Keratinocyte (primary cell): Measurements from ENCODE around the gene CD74. TPM values are rescaled to one million over a fixed set of nuclear protein-coding genes. Genes with fewer than 3 reads are reported as not detected.

Source experiments
- DNase-seq: peaks from one replicate; pipeline ENCODE4 v3.0.0-alpha.2; 2011; ENCODE audit warnings: low read depth, missing footprints, low spot score
- FAIRE-seq: peaks from 2 replicates; lab custom pipeline; 2011; peaks lifted over from hg19 to GRCh38; lab: Jason Lieb, UNC
- H2AFZ ChIP-seq: 2 replicates; pipeline ENCODE4 v1.6.0; 2012; ENCODE audit warnings: low read length, control low read depth, inconsistent platforms; ENCODE audit not compliant: control insufficient read depth
- H3K27ac ChIP-seq: 2 replicates; pipeline ENCODE4 v1.5.1; 2011; ENCODE audit warnings: low read length; ENCODE audit not compliant: control insufficient read depth, insufficient read depth
- H3K27me3 ChIP-seq: 3 replicates; pipeline ENCODE4 v1.6.0; 2011; ENCODE audit warnings: low read length; ENCODE audit not compliant: control insufficient read depth, insufficient read depth; ENCODE audit errors: extremely low read depth
- H3K36me3 ChIP-seq, 2 experiments: 2 replicates in 1 of 2; 3 replicates in 1 of 2; pipeline ENCODE4 v1.5.1; 2011; ENCODE audit warnings: low read length in 2 of 2, mild to moderate bottlenecking in 1 of 2; ENCODE audit not compliant: control insufficient read depth in 2 of 2, insufficient read depth in 2 of 2; ENCODE audit errors: extremely low read depth in 1 of 2
- H3K4me1 ChIP-seq: 3 replicates; pipeline ENCODE4 v1.5.1; 2011; ENCODE audit warnings: low read length; ENCODE audit not compliant: control insufficient read depth, insufficient read depth; ENCODE audit errors: extremely low read depth
- H3K4me2 ChIP-seq: 3 replicates; pipeline ENCODE4 v1.6.0; 2011; ENCODE audit warnings: low read depth, low read length; ENCODE audit not compliant: control insufficient read depth, insufficient read depth; ENCODE audit errors: extremely low read depth
- H3K4me3 ChIP-seq, 3 experiments: fragments of 200-600 bp in 1 of 3; sonication (generic) in 1 of 3; 2 replicates in 2 of 3; 3 replicates in 1 of 3; pipeline ENCODE4 v1.5.1; 2011 to 2016; ENCODE audit warnings: low read length in 3 of 3, mild to moderate bottlenecking in 3 of 3, control low read depth in 2 of 3, inconsistent platforms in 1 of 3, low read depth in 1 of 3, mixed read lengths in 1 of 3, mixed run types in 1 of 3, moderate library complexity in 1 of 3; ENCODE audit not compliant: control insufficient read depth in 2 of 3, insufficient read depth in 2 of 3; ENCODE audit errors: extremely low read depth in 1 of 3
- H3K79me2 ChIP-seq: 2 replicates; pipeline ENCODE4 v1.6.0; 2012; ENCODE audit warnings: low read length; ENCODE audit not compliant: control insufficient read depth, insufficient read depth
- H3K9ac ChIP-seq: 3 replicates; pipeline ENCODE4 v1.6.0; 2011; ENCODE audit warnings: low read length; ENCODE audit not compliant: control insufficient read depth, insufficient read depth; ENCODE audit errors: extremely low read depth
- H3K9me1 ChIP-seq: 3 replicates; pipeline ENCODE4 v1.6.0; 2011; ENCODE audit warnings: low read length; ENCODE audit not compliant: control insufficient read depth, insufficient read depth; ENCODE audit errors: extremely low read depth
- H3K9me3 ChIP-seq: 2 replicates; pipeline ENCODE4 v1.5.1; 2012; ENCODE audit warnings: low read depth, low read length; ENCODE audit not compliant: control insufficient read depth
- H4K20me1 ChIP-seq: 3 replicates; pipeline ENCODE4 v1.6.0; 2011; ENCODE audit warnings: low read length; ENCODE audit not compliant: control insufficient read depth, insufficient read depth; ENCODE audit errors: extremely low read depth
- EZH2 ChIP-seq: IDR thresholded peaks from one replicate; pipeline ENCODE4 v1.6.1; 2012; ENCODE audit warnings: inconsistent platforms, mild to moderate bottlenecking, low read length, moderate library complexity
- dilution Hi-C: fragments of 300-500 bp; cut with MboI; formaldehyde crosslinking; loops from one replicate; pipeline ENCODE4 v1.7.0; 2020; ENCODE audit warnings: low sequenced_read_pairs; ENCODE audit not compliant: extremely low pct_ligation_motif_present
- polyA plus RNA-seq, 5 experiments: library from polyadenylated mRNA; depleted of rRNA in 3 of 5; stranded (reverse) in 3 of 5; stranded (forward) in 1 of 5; unstranded in 1 of 5; fragments of >200 nt; gene quantifications; 1 replicate in 1 of 5; 2 replicates in 3 of 5; 3 replicates in 1 of 5; pipeline versions ENCODE4 v1.2.1 to v1.2.3, GENCODE V29; 2011 to 2012; ENCODE audit warnings: missing spikeins in 2 of 5, low read depth in 1 of 5, low replicate concordance in 1 of 5
- TF ChIP-seq, protein P1 (sequence below), 3 experiments: IDR thresholded peaks in 1 of 3; conservative IDR thresholded peaks in 1 of 3; optimal IDR thresholded peaks in 1 of 3; 2 replicates in 2 of 3; 3 replicates in 1 of 3; pipeline versions ENCODE3 to v1.5.1; 2011; ENCODE audit warnings: low read length in 3 of 3, mild to moderate bottlenecking in 3 of 3, moderate library complexity in 2 of 3, control low read depth in 1 of 3, inconsistent platforms in 1 of 3; ENCODE audit not compliant: insufficient read depth in 2 of 3; ENCODE audit errors: extremely low read depth in 1 of 3

The CD74 gene
- polyA plus RNA-seq, 1 donor (not counting 4 experiments of a cell fraction or from before 2014, with no cell fraction given), result 0.71 TPM

GRCh38 chr5:150460781-150461180 lies 48.1 kb upstream of the CD74 start:
- H3K36me3 ChIP-seq, result no peaks in the 10 kb centered on the region
- H3K9me3 ChIP-seq, result no peaks in the 10 kb centered on the region
- no peaks in the 10 kb centered on the region for H3K27me3 ChIP-seq
- H3K9me1 ChIP-seq, result no peaks in the 10 kb centered on the region
- no peak overlapping the region for H3K9ac ChIP-seq
- H4K20me1 ChIP-seq, result no peaks in the 10 kb centered on the region
- TF ChIP-seq, protein P1, sequence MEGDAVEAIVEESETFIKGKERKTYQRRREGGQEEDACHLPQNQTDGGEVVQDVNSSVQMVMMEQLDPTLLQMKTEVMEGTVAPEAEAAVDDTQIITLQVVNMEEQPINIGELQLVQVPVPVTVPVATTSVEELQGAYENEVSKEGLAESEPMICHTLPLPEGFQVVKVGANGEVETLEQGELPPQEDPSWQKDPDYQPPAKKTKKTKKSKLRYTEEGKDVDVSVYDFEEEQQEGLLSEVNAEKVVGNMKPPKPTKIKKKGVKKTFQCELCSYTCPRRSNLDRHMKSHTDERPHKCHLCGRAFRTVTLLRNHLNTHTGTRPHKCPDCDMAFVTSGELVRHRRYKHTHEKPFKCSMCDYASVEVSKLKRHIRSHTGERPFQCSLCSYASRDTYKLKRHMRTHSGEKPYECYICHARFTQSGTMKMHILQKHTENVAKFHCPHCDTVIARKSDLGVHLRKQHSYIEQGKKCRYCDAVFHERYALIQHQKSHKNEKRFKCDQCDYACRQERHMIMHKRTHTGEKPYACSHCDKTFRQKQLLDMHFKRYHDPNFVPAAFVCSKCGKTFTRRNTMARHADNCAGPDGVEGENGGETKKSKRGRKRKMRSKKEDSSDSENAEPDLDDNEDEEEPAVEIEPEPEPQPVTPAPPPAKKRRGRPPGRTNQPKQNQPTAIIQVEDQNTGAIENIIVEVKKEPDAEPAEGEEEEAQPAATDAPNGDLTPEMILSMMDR (optimal IDR thresholded peaks at IDR 0.05 in 1 of 3, IDR thresholded peaks at IDR 0.05 in 1 of 3, conservative IDR thresholded peaks at IDR 0.05 in 1 of 3; ENCODE audit: extremely low read depth in 1 of 3, insufficient read depth in 2 of 3, low read length in 3 of 3), result no peak
- no peak for TF ChIP-seq EZH2
- no peak overlapping the region for H2AFZ ChIP-seq
- no peak overlapping the region for H3K4me3 ChIP-seq
- H3K27ac ChIP-seq, result no peak overlapping the region
- H3K4me2 ChIP-seq, result no peak overlapping the region
- H3K4me1 ChIP-seq, result peaks cover 13% of the 10 kb centered on the region
- FAIRE-seq (no peak), DNase-seq (no peak)
- dilution Hi-C loops, result no loop called here
- H3K79me2 ChIP-seq, result no peaks in the 10 kb centered on the region

DNA sequence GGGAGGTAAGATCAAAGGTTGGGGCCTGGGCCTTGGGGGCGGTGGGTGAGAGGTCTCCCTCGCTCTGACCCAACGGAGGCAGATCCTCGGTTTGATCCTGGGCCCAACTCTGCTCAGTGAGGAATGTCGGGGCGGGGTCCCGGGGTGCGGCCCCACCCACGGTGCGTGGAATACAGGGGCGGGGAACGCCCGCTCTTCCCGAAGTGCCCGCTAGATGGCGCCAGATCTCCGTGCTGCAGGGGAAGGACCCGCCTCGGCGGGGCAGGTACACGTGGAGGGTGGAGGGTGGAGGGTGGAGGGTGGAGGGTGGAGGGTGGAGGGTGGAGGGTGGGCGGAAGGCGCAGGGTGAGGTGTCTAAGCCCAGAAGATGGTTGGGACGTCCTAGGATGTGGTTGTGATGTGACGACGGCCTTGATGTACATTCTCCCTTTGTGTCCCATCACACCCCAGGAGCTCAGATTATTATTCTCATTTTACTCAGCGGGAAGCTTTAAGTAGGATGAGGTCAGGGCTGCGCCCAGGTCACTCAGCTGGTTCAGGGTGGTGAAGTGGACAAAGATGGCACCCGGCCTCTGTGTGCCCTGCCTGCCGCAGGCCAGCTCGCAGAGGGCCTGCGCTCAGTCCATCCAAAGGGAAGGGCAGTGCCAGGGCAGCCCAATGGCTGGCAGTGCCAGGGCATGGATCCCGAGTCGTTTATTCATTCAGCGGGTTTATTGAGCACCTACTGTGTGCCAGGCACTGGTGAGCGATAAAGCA lies 46.3 kb upstream of the CD74 start:
- DNase-seq, result no peak
- Histone ChIP-seq H3K9me1 (no peaks in the 10 kb centered on the region), H3K27me3 (no peaks in the 10 kb centered on the region)

More for the DNA sequence above, 46.3 kb upstream of the CD74 start:
- no peaks in the 10 kb centered on the region for H3K9me3 ChIP-seq
- FAIRE-seq, result no peak
- peak overlapping the region; percentile 50 for H3K4me2 ChIP-seq
- no peaks in the 10 kb centered on the region for H3K79me2 ChIP-seq
- TF ChIP-seq, protein P1 (optimal IDR thresholded peaks at IDR 0.05 in 1 of 3, IDR thresholded peaks at IDR 0.05 in 1 of 3, conservative IDR thresholded peaks at IDR 0.05 in 1 of 3; ENCODE audit: extremely low read depth in 1 of 3, insufficient read depth in 2 of 3, low read length in 3 of 3), result peak; percentile 56 to 91 (median 89)
- no peak for TF ChIP-seq EZH2
- H3K27ac ChIP-seq, result no peak overlapping the region
- no peaks in the 10 kb centered on the region for H3K36me3 ChIP-seq
- H3K9ac ChIP-seq, result peak overlapping the region; percentile 44
- peak overlapping the region in 1 of 3 experiments; percentile 15 for H3K4me3 ChIP-seq
- H4K20me1 ChIP-seq, result no peaks in the 10 kb centered on the region
- H2AFZ ChIP-seq, result peak overlapping the region; percentile 32
- peaks cover 7% of the 10 kb centered on the region for H3K4me1 ChIP-seq
- dilution Hi-C loops, result no loop called here
